ENCODE results near the gene ALKBH7. TPM values are rescaled to one million over a fixed set of nuclear protein-coding genes. Genes with fewer than 3 reads are reported as not detected.

ALKBH7 gene
- total and polyA plus RNA-seq, 10 of the 15 experiments (the other 5 are each of a cell fraction or from before 2014, with no cell fraction given): 0.31 to 82.5 (median 37.6) TPM

DNA sequence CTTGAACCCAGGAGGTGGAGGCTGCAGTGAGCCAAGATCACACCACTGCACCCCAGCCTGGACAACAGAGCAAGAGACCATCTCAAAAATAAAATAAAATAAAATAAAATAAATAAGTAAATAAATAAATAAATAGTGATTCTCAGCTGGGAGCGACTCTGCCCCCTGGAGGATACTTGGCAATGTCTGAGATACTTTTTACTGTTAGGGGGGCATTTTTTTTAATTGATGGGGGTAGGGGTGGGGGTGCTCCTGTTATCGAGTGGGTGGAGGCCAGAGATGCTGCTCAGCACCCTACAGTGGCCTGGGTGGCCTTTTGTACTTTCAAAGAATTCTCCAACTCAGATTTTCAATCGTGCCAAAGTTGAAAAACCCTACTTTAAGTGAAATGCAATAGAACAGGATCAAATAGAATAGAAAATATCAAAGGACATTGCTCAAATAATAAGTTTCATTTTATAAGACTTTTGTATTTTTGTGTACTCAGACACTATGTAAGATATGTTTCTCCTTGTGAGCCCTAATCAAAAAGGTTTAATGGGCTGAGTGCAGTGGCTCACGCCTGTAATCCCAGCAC, 18.4 kb upstream of the ALKBH7 start:
- SMC1A ChIA-PET (ENCODE audit: uncharacterized antibody, unreplicated experiment): interaction anchor here (0.6 kb wide), 1 partner anchor 21 kb away, joined by 3 read pairs; the partner anchor contains the start of gene ACER1
- no peaks in the 10 kb centered on the region for H3K4me1 ChIP-seq (ENCODE audit: control insufficient read depth, insufficient read depth, low read length)
- in situ Hi-C loops (cut with MboI) (no loop called here), intact Hi-C loops (cut with micrococcal nuclease; ENCODE audit: unreplicated experiment) (no loop called here)
- H2AFZ ChIP-seq (ENCODE audit: control insufficient read depth, low read depth, low read length): no peak overlapping the region
- no peak for DNase-seq (ENCODE audit: low read depth, low spot score)
- no peaks in the 10 kb centered on the region for H3K79me2 ChIP-seq (ENCODE audit: control insufficient read depth, insufficient read depth, low read length)
- no peak overlapping the region for H3K4me2 ChIP-seq (ENCODE audit: control insufficient read depth, insufficient read depth)
- TF ChIP-seq RAD21 (IDR thresholded peaks at IDR 0.05; ENCODE audit: insufficient read depth, low read depth, low read length): peak; percentile 30
- TF ChIP-seq, protein P1, sequence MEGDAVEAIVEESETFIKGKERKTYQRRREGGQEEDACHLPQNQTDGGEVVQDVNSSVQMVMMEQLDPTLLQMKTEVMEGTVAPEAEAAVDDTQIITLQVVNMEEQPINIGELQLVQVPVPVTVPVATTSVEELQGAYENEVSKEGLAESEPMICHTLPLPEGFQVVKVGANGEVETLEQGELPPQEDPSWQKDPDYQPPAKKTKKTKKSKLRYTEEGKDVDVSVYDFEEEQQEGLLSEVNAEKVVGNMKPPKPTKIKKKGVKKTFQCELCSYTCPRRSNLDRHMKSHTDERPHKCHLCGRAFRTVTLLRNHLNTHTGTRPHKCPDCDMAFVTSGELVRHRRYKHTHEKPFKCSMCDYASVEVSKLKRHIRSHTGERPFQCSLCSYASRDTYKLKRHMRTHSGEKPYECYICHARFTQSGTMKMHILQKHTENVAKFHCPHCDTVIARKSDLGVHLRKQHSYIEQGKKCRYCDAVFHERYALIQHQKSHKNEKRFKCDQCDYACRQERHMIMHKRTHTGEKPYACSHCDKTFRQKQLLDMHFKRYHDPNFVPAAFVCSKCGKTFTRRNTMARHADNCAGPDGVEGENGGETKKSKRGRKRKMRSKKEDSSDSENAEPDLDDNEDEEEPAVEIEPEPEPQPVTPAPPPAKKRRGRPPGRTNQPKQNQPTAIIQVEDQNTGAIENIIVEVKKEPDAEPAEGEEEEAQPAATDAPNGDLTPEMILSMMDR (IDR thresholded peaks at IDR 0.05 in 2 of 3, conservative IDR thresholded peaks at IDR 0.05 in 1 of 3; ENCODE audit: control insufficient read depth in 2 of 3, extremely low read depth in 1 of 3, insufficient read depth in 1 of 3, low read depth in 3 of 3, low read length in 3 of 3): peak in 1 of 3 experiments; percentile 18; a peak in 2 of 6 replicates
- TF ChIP-seq CHD2 (IDR thresholded peaks at IDR 0.05; ENCODE audit: borderline replicate concordance, low read depth, low read length): no peak
- TF ChIP-seq, protein P2, sequence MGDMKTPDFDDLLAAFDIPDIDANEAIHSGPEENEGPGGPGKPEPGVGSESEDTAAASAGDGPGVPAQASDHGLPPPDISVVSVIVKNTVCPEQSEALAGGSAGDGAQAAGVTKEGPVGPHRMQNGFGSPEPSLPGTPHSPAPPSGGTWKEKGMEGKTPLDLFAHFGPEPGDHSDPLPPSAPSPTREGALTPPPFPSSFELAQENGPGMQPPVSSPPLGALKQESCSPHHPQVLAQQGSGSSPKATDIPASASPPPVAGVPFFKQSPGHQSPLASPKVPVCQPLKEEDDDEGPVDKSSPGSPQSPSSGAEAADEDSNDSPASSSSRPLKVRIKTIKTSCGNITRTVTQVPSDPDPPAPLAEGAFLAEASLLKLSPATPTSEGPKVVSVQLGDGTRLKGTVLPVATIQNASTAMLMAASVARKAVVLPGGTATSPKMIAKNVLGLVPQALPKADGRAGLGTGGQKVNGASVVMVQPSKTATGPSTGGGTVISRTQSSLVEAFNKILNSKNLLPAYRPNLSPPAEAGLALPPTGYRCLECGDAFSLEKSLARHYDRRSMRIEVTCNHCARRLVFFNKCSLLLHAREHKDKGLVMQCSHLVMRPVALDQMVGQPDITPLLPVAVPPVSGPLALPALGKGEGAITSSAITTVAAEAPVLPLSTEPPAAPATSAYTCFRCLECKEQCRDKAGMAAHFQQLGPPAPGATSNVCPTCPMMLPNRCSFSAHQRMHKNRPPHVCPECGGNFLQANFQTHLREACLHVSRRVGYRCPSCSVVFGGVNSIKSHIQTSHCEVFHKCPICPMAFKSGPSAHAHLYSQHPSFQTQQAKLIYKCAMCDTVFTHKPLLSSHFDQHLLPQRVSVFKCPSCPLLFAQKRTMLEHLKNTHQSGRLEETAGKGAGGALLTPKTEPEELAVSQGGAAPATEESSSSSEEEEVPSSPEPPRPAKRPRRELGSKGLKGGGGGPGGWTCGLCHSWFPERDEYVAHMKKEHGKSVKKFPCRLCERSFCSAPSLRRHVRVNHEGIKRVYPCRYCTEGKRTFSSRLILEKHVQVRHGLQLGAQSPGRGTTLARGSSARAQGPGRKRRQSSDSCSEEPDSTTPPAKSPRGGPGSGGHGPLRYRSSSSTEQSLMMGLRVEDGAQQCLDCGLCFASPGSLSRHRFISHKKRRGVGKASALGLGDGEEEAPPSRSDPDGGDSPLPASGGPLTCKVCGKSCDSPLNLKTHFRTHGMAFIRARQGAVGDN (IDR thresholded peaks at IDR 0.05): no peak
- TF ChIP-seq ETV6 (conservative IDR thresholded peaks at IDR 0.05 in 1 of 2, IDR thresholded peaks at IDR 0.05 in 1 of 2; ENCODE audit: borderline replicate concordance in 1 of 2, low read depth in 1 of 2): no peak
- no peak for TF ChIP-seq IKZF1 (conservative IDR thresholded peaks at IDR 0.05)
- no peak for TF ChIP-seq SMAD1 (IDR thresholded peaks at IDR 0.05; ENCODE audit: low read depth, partially characterized antibody)
- TF ChIP-seq, protein P3, sequence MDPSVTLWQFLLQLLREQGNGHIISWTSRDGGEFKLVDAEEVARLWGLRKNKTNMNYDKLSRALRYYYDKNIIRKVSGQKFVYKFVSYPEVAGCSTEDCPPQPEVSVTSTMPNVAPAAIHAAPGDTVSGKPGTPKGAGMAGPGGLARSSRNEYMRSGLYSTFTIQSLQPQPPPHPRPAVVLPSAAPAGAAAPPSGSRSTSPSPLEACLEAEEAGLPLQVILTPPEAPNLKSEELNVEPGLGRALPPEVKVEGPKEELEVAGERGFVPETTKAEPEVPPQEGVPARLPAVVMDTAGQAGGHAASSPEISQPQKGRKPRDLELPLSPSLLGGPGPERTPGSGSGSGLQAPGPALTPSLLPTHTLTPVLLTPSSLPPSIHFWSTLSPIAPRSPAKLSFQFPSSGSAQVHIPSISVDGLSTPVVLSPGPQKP (IDR thresholded peaks at IDR 0.05; ENCODE audit: low read depth, low read length): no peak
- peak; percentile 8; the same call in 1 of the 2 replicates for TF ChIP-seq SMC3 (IDR thresholded peaks at IDR 0.05; ENCODE audit: borderline replicate concordance, low read length)
- no peak overlapping the region for H3K27ac ChIP-seq (ENCODE audit: control insufficient read depth, insufficient read depth)
- no peak overlapping the region for H3K4me3 ChIP-seq
- no peak for FAIRE-seq
- no TSS peak for BruUV-seq (replicated peaks)
- no peak overlapping the region for H3K9ac ChIP-seq (ENCODE audit: control insufficient read depth, insufficient read depth, low read length)
- H3K36me3 ChIP-seq (ENCODE audit: control insufficient read depth in 2 of 2, insufficient read depth in 2 of 2, low read length in 1 of 2): no peaks in the 10 kb centered on the region
- H3K27me3 ChIP-seq (replicated peaks in 1 of 2; ENCODE audit: control insufficient read depth in 2 of 2, insufficient read depth in 2 of 2, low read length in 1 of 2): no peaks in the 10 kb centered on the region
- ATAC-seq: no peak
- H3K9me3 ChIP-seq (replicated peaks; ENCODE audit: control insufficient read depth, insufficient read depth, low read length): no peaks in the 10 kb centered on the region; the same call in 2 of the 3 replicates
- WGBS (ENCODE audit: insufficient coverage, insufficient replicate concordance, low lambda C conversion rate, missing lambda C conversion rate): 32% methylated on average over 4 of the region's 4 CpGs
- RAD21 ChIA-PET (ENCODE audit: unreplicated experiment): interaction anchor here (0.8 kb wide), 1 partner anchor 550 kb away, joined by 4 read pairs; no protein-coding TSS in a partner anchor
- POLR2A ChIA-PET: interaction anchor here (0.6 kb wide), 3 partner anchors 14 to 993 kb away, joined by 3 to 7 read pairs (median 3); no protein-coding TSS in a partner anchor
- CTCF ChIA-PET: interaction anchor here (0.6 to 3.4 kb wide), 11 partner anchors 14 to 1065 kb away, joined by 3 to 19 read pairs (median 3); partner anchors contain the start of gene ACER1
- no peaks in the 10 kb centered on the region for H4K20me1 ChIP-seq (ENCODE audit: control insufficient read depth, insufficient read depth)

All from GM12878 (cell line).